ENCODE measurements around the gene THSD4. TPM values are rescaled to one million over a fixed set of nuclear protein-coding genes. Genes with fewer than 3 reads are reported as not detected.
A peak's percentile ranks its signal among the peaks of the same experiment; 100 is the strongest.

THSD4 gene
- total RNA-seq, 4 donors from 2014 or later, result 39.4 to 232 (median 127) TPM

DNA sequence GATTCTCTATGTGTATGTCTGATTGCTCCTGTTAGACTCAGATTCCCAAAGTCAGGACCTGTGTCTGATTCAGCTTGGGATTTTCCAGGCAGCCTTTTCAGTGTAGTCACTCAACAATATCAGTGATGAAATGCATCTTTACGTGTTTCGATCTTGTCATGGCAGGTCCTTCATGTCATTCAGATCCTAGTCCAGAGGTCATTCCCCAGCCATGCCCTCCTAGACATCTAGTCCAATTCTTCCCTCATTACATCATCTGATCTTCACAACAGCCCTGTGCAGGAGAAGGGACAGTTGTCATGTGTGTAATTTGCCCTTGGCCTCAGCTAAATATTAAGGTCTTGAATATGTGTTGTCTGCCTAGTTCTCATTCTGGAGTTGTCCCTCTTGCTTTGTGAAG lies 541.9 kb downstream of the THSD4 start:
- Histone ChIP-seq H3K4me1 (peaks cover 0 to 98% (median 35%) of the 10 kb centered on the region in 3 donors), H3K4me3 (no peak overlapping the region), H3K27me3 (no peaks in the 10 kb centered on the region), H3K27ac (peak overlapping the region in 3 of 4 donors; percentile 16 to 61 (median 35)), H3K9me3 (no peaks in the 10 kb centered on the region), H3K36me3 (peaks cover 0 to 17% (median 0%) of the 10 kb centered on the region in 3 donors)
- TF ChIP-seq, protein P1, sequence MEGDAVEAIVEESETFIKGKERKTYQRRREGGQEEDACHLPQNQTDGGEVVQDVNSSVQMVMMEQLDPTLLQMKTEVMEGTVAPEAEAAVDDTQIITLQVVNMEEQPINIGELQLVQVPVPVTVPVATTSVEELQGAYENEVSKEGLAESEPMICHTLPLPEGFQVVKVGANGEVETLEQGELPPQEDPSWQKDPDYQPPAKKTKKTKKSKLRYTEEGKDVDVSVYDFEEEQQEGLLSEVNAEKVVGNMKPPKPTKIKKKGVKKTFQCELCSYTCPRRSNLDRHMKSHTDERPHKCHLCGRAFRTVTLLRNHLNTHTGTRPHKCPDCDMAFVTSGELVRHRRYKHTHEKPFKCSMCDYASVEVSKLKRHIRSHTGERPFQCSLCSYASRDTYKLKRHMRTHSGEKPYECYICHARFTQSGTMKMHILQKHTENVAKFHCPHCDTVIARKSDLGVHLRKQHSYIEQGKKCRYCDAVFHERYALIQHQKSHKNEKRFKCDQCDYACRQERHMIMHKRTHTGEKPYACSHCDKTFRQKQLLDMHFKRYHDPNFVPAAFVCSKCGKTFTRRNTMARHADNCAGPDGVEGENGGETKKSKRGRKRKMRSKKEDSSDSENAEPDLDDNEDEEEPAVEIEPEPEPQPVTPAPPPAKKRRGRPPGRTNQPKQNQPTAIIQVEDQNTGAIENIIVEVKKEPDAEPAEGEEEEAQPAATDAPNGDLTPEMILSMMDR (IDR thresholded peaks at IDR 0.05), result no peak
- no peak for TF ChIP-seq POLR2A (IDR thresholded peaks at IDR 0.05)
- DNase-seq, result no peak
- intact Hi-C loops (cut with DNase I), result no loop called here
- 65 to 92% methylated on average over 2 of the region's 2 CpGs for WGBS, 2 donors

DNA sequence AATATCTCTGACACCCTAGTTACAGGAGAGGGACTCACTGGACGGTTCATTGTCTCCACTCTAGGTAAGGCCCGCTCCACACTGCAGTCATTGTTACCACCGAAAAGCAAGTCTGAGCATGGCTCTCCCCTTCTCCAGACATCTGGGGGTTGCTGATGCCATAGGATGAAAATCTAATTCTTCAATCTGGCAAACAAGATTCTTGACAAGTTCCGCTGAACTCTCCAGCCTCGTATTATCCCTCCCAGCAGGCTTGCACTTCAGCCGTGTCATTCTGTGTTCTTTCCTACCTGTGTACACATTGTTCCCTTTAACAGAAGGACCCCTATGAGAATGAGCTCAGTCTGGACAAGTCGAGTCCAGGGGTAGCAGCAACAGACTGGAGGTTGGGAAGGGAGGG lies 542.8 kb downstream of the THSD4 start:
- no peak overlapping the region for H3K4me3 ChIP-seq
- H3K4me1 ChIP-seq, result peaks cover 0 to 91% (median 31%) of the 10 kb centered on the region in 3 donors
- DNase-seq, result no peak
- peak overlapping the region in 3 of 4 donors; percentile 35 to 61 (median 36) for H3K27ac ChIP-seq
- H3K9me3 ChIP-seq, result no peaks in the 10 kb centered on the region
- H3K27me3 ChIP-seq, result no peaks in the 10 kb centered on the region
- peaks cover 0 to 26% (median 0%) of the 10 kb centered on the region in 3 donors for H3K36me3 ChIP-seq
- intact Hi-C loops (cut with DNase I), result no loop called here
- TF ChIP-seq POLR2A (IDR thresholded peaks at IDR 0.05), result no peak
- TF ChIP-seq, protein P1 (IDR thresholded peaks at IDR 0.05), result no peak
- 53 to 70% methylated on average over 6 of the region's 7 CpGs for WGBS, 2 donors

GRCh38 chr15:71658827-71659729 lies 543.8 kb downstream of the THSD4 start:
- H3K4me3 ChIP-seq, result no peak overlapping the region
- 86 to 92% methylated on average over 2 of the region's 2 CpGs for WGBS, 2 donors
- no peaks in the 10 kb centered on the region for H3K27me3 ChIP-seq
- no peak for TF ChIP-seq POLR2A (IDR thresholded peaks at IDR 0.05)
- TF ChIP-seq, protein P1 (IDR thresholded peaks at IDR 0.05), result no peak
- no peaks in the 10 kb centered on the region for H3K9me3 ChIP-seq
- H3K36me3 ChIP-seq, result peaks cover 0 to 35% (median 3%) of the 10 kb centered on the region in 3 donors
- peaks cover 0 to 80% (median 31%) of the 10 kb centered on the region in 3 donors for H3K4me1 ChIP-seq
- H3K27ac ChIP-seq, result peak overlapping the region; percentile 20 to 61 (median 46)
- intact Hi-C loops (cut with DNase I), result no loop called here
- DNase-seq, result no peak

- intact Hi-C loops (cut with DNase I), result no loop called here
- Histone ChIP-seq H3K4me3 (no peak overlapping the region), H3K36me3 (peaks cover 0 to 39% (median 3%) of the 10 kb centered on the region in 3 donors), H3K27me3 (no peaks in the 10 kb centered on the region), H3K4me1 (peaks cover 0 to 74% (median 27%) of the 10 kb centered on the region in 3 donors), H3K27ac (peak overlapping the region; percentile 11 to 61 (median 38)), H3K9me3 (no peaks in the 10 kb centered on the region)
- no peak for TF ChIP-seq POLR2A (IDR thresholded peaks at IDR 0.05)
- TF ChIP-seq, protein P1 (IDR thresholded peaks at IDR 0.05), result no peak
- 42 to 46% methylated on average over 3 to 4 of the region's 4 CpGs for WGBS, 2 donors
- DNase-seq, result no peak
Observed at GRCh38 chr15:71659730-71660067, 544.4 kb downstream of the THSD4 start.

- Histone ChIP-seq H3K36me3 (peaks cover 0 to 39% (median 3%) of the 10 kb centered on the region in 3 donors), H3K27ac (peak overlapping the region; percentile 11 to 61 (median 38)), H3K4me3 (no peak overlapping the region), H3K4me1 (peaks cover 0 to 66% (median 25%) of the 10 kb centered on the region in 3 donors), H3K27me3 (no peaks in the 10 kb centered on the region), H3K9me3 (no peaks in the 10 kb centered on the region)
- DNase-seq, result no peak
- intact Hi-C loops (cut with DNase I), result no loop called here
- WGBS, 2 donors, result 37 to 44% methylated on average over 9 to 10 of the region's 15 CpGs
- TF ChIP-seq, protein P1 (IDR thresholded peaks at IDR 0.05), result no peak
- no peak for TF ChIP-seq POLR2A (IDR thresholded peaks at IDR 0.05)
Observed at GRCh38 chr15:71660501-71660900, 545.2 kb downstream of the THSD4 start.
